Measurements from ENCODE around the gene LGMN. TPM values are rescaled to one million over a fixed set of nuclear protein-coding genes. Genes with fewer than 3 reads are reported as not detected.

The LGMN gene
- total RNA-seq, 1 donor from 2014 or later, result 158 TPM

- peaks cover 14% of the 10 kb centered on the region for H3K9me3 ChIP-seq
- H3K4me3 ChIP-seq, result no peak overlapping the region
- peaks cover 10% of the 10 kb centered on the region for H3K4me1 ChIP-seq
- intact Hi-C loops (cut with DNase I), result no loop called here
- DNase-seq, result no peak
- no peak overlapping the region for H3K27ac ChIP-seq
- no peak for TF ChIP-seq CTCF (IDR thresholded peaks at IDR 0.05)
- no peak for ATAC-seq
- H3K27me3 ChIP-seq (ENCODE audit: low read depth), result no peaks in the 10 kb centered on the region
- H3K36me3 ChIP-seq, result no peaks in the 10 kb centered on the region
Observed at GRCh38 chr14:92789457-92790089, 41.1 kb upstream of the LGMN start.

- Histone ChIP-seq H3K27me3 (ENCODE audit: low read depth) (no peaks in the 10 kb centered on the region), H3K4me1 (no peaks in the 10 kb centered on the region), H3K36me3 (no peaks in the 10 kb centered on the region), H3K4me3 (no peak overlapping the region), H3K27ac (no peak overlapping the region), H3K9me3 (peaks cover 14% of the 10 kb centered on the region)
- no peak for TF ChIP-seq CTCF (IDR thresholded peaks at IDR 0.05)
- intact Hi-C loops (cut with DNase I), result no loop called here
- ATAC-seq (no peak), DNase-seq (no peak)
Observed at GRCh38 chr14:92787554-92787953, 39.1 kb upstream of the LGMN start.

- ATAC-seq (no peak), DNase-seq (no peak)
- no peaks in the 10 kb centered on the region for H3K27me3 ChIP-seq (ENCODE audit: low read depth)
- intact Hi-C loops (cut with DNase I), result no loop called here
- TF ChIP-seq CTCF (IDR thresholded peaks at IDR 0.05), result no peak
- H3K4me1 ChIP-seq, result no peaks in the 10 kb centered on the region
- peaks cover 14% of the 10 kb centered on the region for H3K9me3 ChIP-seq
- no peak overlapping the region for H3K4me3 ChIP-seq
- H3K36me3 ChIP-seq, result no peaks in the 10 kb centered on the region
- peak overlapping the region; percentile 28 for H3K27ac ChIP-seq
Observed at GRCh38 chr14:92786427-92786756, 38.0 kb upstream of the LGMN start.

GRCh38 chr14:92785667-92786426, 37.4 kb upstream of the LGMN start:
- peaks cover 14% of the 10 kb centered on the region for H3K9me3 ChIP-seq
- no peaks in the 10 kb centered on the region for H3K36me3 ChIP-seq
- DNase-seq, result no peak
- H3K4me1 ChIP-seq, result no peaks in the 10 kb centered on the region
- intact Hi-C loops (cut with DNase I), result no loop called here
- H3K27me3 ChIP-seq (ENCODE audit: low read depth), result no peaks in the 10 kb centered on the region
- no peak for TF ChIP-seq CTCF (IDR thresholded peaks at IDR 0.05)
- no peak overlapping the region for H3K4me3 ChIP-seq
- H3K27ac ChIP-seq, result peak overlapping the region; percentile 28
- ATAC-seq, result peak; percentile 54

- Histone ChIP-seq H3K27me3 (ENCODE audit: low read depth) (no peaks in the 10 kb centered on the region), H3K27ac (no peak overlapping the region), H3K4me3 (no peak overlapping the region), H3K4me1 (no peaks in the 10 kb centered on the region), H3K36me3 (no peaks in the 10 kb centered on the region), H3K9me3 (peaks cover 2% of the 10 kb centered on the region)
- ATAC-seq, result peak; percentile 72 to 83
- DNase-seq, result no peak
- peak; percentile 59 for TF ChIP-seq CTCF (IDR thresholded peaks at IDR 0.05)
- intact Hi-C loops (cut with DNase I), result no loop called here
Observed at GRCh38 chr14:92783813-92784431, 35.5 kb upstream of the LGMN start.

All from lower lobe of right lung (tissue), 2 donors.